Activated CD4-positive, alpha-beta memory T cell treated with anti-CD3 and anti-CD28 coated beads for 36 hours (primary cell): ENCODE measurements around the gene TUBB4A. TPM values are rescaled to one million over a fixed set of nuclear protein-coding genes. Genes with fewer than 3 reads are reported as not detected.

ENCODE experiments used
- CTCF ChIA-PET: fragments of 350-600 bp; sonication (Branson Sonifier 250); formaldehyde crosslinking; loops from one replicate; lab custom pipeline; 2021; ENCODE audit warnings: antibody characterized with exemption, inconsistent platforms; lab: Charles Lee
- POLR2A ChIA-PET: fragments of 350-600 bp; sonication (Branson Sonifier 250); formaldehyde crosslinking; loops from one replicate; lab custom pipeline; 2021; ENCODE audit warnings: antibody characterized with exemption; lab: Charles Lee
- DNase-seq: peaks from one replicate; pipeline ENCODE4 v3.0.0-alpha.2; 2020
- H3K27ac Mint-ChIP-seq: one replicate; pipeline ENCODE4 v1.8.0; 2021; ENCODE audit warnings: mixed read lengths
- H3K27me3 Mint-ChIP-seq: one replicate; pipeline ENCODE4 v1.8.0; 2021; ENCODE audit warnings: mixed read lengths
- H3K36me3 Mint-ChIP-seq: one replicate; pipeline ENCODE4 v1.8.0; 2021; ENCODE audit warnings: mixed read lengths
- H3K4me1 Mint-ChIP-seq: one replicate; pipeline ENCODE4 v1.8.0; 2021; ENCODE audit warnings: low read depth, mixed read lengths
- H3K4me3 Mint-ChIP-seq: one replicate; pipeline ENCODE4 v1.8.0; 2021; ENCODE audit warnings: mild to moderate bottlenecking, mixed read lengths
- H3K9me3 Mint-ChIP-seq: one replicate; pipeline ENCODE4 v1.8.0; 2021; ENCODE audit warnings: mixed read lengths
- intact Hi-C: fragments of 100-400 bp; cut with micrococcal nuclease; formaldehyde crosslinking; loops from one replicate; pipeline ENCODE4 v1.15.1; 2023
- total RNA-seq, 2 experiments: library from RNA; stranded (reverse); gene quantifications; one replicate each; pipeline ENCODE4 v1.2.3, GENCODE V29; 2021

TUBB4A gene
- total RNA-seq, 2 experiments from 2014 or later, result 8.3 to 11.2 TPM

GRCh38 chr19:6489278-6490061 lies 12.6 kb downstream of the TUBB4A start:
- ChIA-PET POLR2A (interaction anchor here (1.0 kb wide), 1 partner anchor 8 kb away, joined by 3 read pairs; no protein-coding TSS in a partner anchor), CTCF (no interaction called here)
- DNase-seq, result peak; percentile 49
- Mint-ChIP-seq H3K27me3 (no peaks in the 10 kb centered on the region), H3K36me3 (no peaks in the 10 kb centered on the region), H3K4me1 (peaks cover 16% of the 10 kb centered on the region), H3K9me3 (peaks cover 9% of the 10 kb centered on the region), H3K27ac (peak overlapping the region; percentile 90), H3K4me3 (peak overlapping the region; percentile 80)
- intact Hi-C loops, result no loop called here

- no peaks in the 10 kb centered on the region for H3K27me3 Mint-ChIP-seq
- H3K4me1 Mint-ChIP-seq, result peaks cover 32% of the 10 kb centered on the region
- H3K4me3 Mint-ChIP-seq, result no peak overlapping the region
- ChIA-PET CTCF (interaction anchor here (1.1 to 1.3 kb wide), 2 partner anchors 19 to 379 kb away, joined by 3 to 4 read pairs; no protein-coding TSS in a partner anchor), POLR2A (no interaction called here)
- no peak for DNase-seq
- peaks cover 1% of the 10 kb centered on the region for H3K36me3 Mint-ChIP-seq
- intact Hi-C loops, result no loop called here
- H3K9me3 Mint-ChIP-seq, result no peaks in the 10 kb centered on the region
- no peak overlapping the region for H3K27ac Mint-ChIP-seq
These were observed 17.3 kb downstream of the TUBB4A start for GRCh38 chr19:6484831-6485230.

GRCh38 chr19:6484230-6484629 lies 17.9 kb downstream of the TUBB4A start:
- no peak overlapping the region for H3K27ac Mint-ChIP-seq
- H3K36me3 Mint-ChIP-seq, result peaks cover 1% of the 10 kb centered on the region
- no peak overlapping the region for H3K4me3 Mint-ChIP-seq
- H3K9me3 Mint-ChIP-seq, result no peaks in the 10 kb centered on the region
- ChIA-PET CTCF (interaction anchor here (1.1 to 1.3 kb wide), 2 partner anchors 19 to 379 kb away, joined by 3 to 4 read pairs; no protein-coding TSS in a partner anchor), POLR2A (no interaction called here)
- DNase-seq, result no peak
- peaks cover 32% of the 10 kb centered on the region for H3K4me1 Mint-ChIP-seq
- intact Hi-C loops, result no loop called here
- H3K27me3 Mint-ChIP-seq, result no peaks in the 10 kb centered on the region

- Mint-ChIP-seq H3K27ac (peak overlapping the region; percentile 3), H3K4me3 (no peak overlapping the region), H3K36me3 (peaks cover 1% of the 10 kb centered on the region), H3K9me3 (no peaks in the 10 kb centered on the region), H3K4me1 (peaks cover 30% of the 10 kb centered on the region), H3K27me3 (no peaks in the 10 kb centered on the region)
- intact Hi-C loops, result no loop called here
- POLR2A ChIA-PET, result no interaction called here
- CTCF ChIA-PET, result no interaction called here
- no peak for DNase-seq
These were observed 18.9 kb downstream of the TUBB4A start for GRCh38 chr19:6483235-6483634.

- DNase-seq, result peak; percentile 38
- H3K36me3 Mint-ChIP-seq, result peaks cover 2% of the 10 kb centered on the region
- H3K27ac Mint-ChIP-seq, result peak overlapping the region; percentile 98
- no peaks in the 10 kb centered on the region for H3K27me3 Mint-ChIP-seq
- CTCF ChIA-PET, result interaction anchor here (1.0 to 1.8 kb wide), 4 partner anchors 18 to 70 kb away, joined by 3 to 7 read pairs (median 4); no protein-coding TSS in a partner anchor
- no peaks in the 10 kb centered on the region for H3K9me3 Mint-ChIP-seq
- peak overlapping the region; percentile 100 for H3K4me3 Mint-ChIP-seq
- peaks cover 30% of the 10 kb centered on the region for H3K4me1 Mint-ChIP-seq
- intact Hi-C loops, result no loop called here
- POLR2A ChIA-PET, result no interaction called here
These were observed 19.8 kb downstream of the TUBB4A start for GRCh38 chr19:6482343-6482686.

GRCh38 chr19:6481541-6482342 lies 20.4 kb downstream of the TUBB4A start, which contains the start of gene DENND1C:
DENND1C (minus strand) TSS chr19:6481787; CDS start chr19:6481695, 92 bp downstream.
- ChIA-PET POLR2A (interaction anchor here (0.5 to 1.4 kb wide), 9 partner anchors 8 to 382 kb away, joined by 3 to 6 read pairs (median 4); partner anchors contain the start of genes ALKBH7, GTF2F1, KHSRP and SLC25A23), CTCF (interaction anchor here (0.6 to 1.8 kb wide), 13 partner anchors 9 to 382 kb away, joined by 3 to 8 read pairs (median 4); partner anchors contain the start of gene ALKBH7)
- H3K27ac Mint-ChIP-seq, result peak within 1 kb of the TSS; percentile 98
- intact Hi-C loops, result loop anchor here (1.0 to 2.0 kb wide), 3 partner anchors 21 to 57 kb away; partner anchors contain the start of gene KHSRP
- H3K4me1 Mint-ChIP-seq, result peaks cover 30% of the 10 kb centered on the region
- no peaks in the 10 kb centered on the region for H3K9me3 Mint-ChIP-seq
- peak within 1 kb of the TSS; percentile 100 for H3K4me3 Mint-ChIP-seq
- peaks cover 4% of the 10 kb centered on the region for H3K36me3 Mint-ChIP-seq
- peak; percentile 85 for DNase-seq
- H3K27me3 Mint-ChIP-seq, result no peaks in the 10 kb centered on the region

- peaks cover 10% of the 10 kb centered on the region for H3K36me3 Mint-ChIP-seq
- CTCF ChIA-PET, result interaction anchor here (0.6 to 1.8 kb wide), 12 partner anchors 8 to 383 kb away, joined by 3 to 8 read pairs (median 4); partner anchors contain the start of gene ALKBH7
- peak; percentile 60 for DNase-seq
- H3K4me1 Mint-ChIP-seq, result peaks cover 30% of the 10 kb centered on the region
- intact Hi-C loops, result loop anchor here (1.0 to 2.0 kb wide), 3 partner anchors 21 to 56 kb away; partner anchors contain the start of gene KHSRP
- peak overlapping the region; percentile 100 for H3K4me3 Mint-ChIP-seq
- no peaks in the 10 kb centered on the region for H3K27me3 Mint-ChIP-seq
- H3K27ac Mint-ChIP-seq, result peak overlapping the region; percentile 98
- POLR2A ChIA-PET, result interaction anchor here (0.5 to 1.4 kb wide), 9 partner anchors 9 to 383 kb away, joined by 3 to 6 read pairs (median 4); partner anchors contain the start of genes ALKBH7, GTF2F1, KHSRP and SLC25A23
- H3K9me3 Mint-ChIP-seq, result no peaks in the 10 kb centered on the region
These were observed 21.2 kb downstream of the TUBB4A start for GRCh38 chr19:6480848-6481415.

- Mint-ChIP-seq H3K27me3 (no peaks in the 10 kb centered on the region), H3K27ac (peak overlapping the region; percentile 49), H3K4me3 (peak overlapping the region; percentile 100), H3K4me1 (peaks cover 30% of the 10 kb centered on the region), H3K36me3 (peaks cover 11% of the 10 kb centered on the region), H3K9me3 (no peaks in the 10 kb centered on the region)
- CTCF ChIA-PET, result no interaction called here
- POLR2A ChIA-PET, result no interaction called here
- intact Hi-C loops, result loop anchor here (2.0 kb wide), 2 partner anchors 25 to 55 kb away; partner anchors contain the start of gene KHSRP
- no peak for DNase-seq
These were observed 22.2 kb downstream of the TUBB4A start for GRCh38 chr19:6479836-6480398.

- ChIA-PET CTCF (interaction anchor here (0.5 kb wide), 1 partner anchor 16 kb away, joined by 5 read pairs; no protein-coding TSS in a partner anchor), POLR2A (no interaction called here)
- intact Hi-C loops, result no loop called here
These were observed 23.3 kb downstream of the TUBB4A start for GRCh38 chr19:6478815-6479214.

GRCh38 chr19:6476896-6477431 lies 25.1 kb downstream of the TUBB4A start:
- intact Hi-C loops, result no loop called here
- Mint-ChIP-seq H3K27me3 (no peaks in the 10 kb centered on the region), H3K4me1 (peaks cover 25% of the 10 kb centered on the region), H3K9me3 (no peaks in the 10 kb centered on the region), H3K36me3 (peaks cover 14% of the 10 kb centered on the region), H3K4me3 (no peak overlapping the region), H3K27ac (no peak overlapping the region)
- ChIA-PET POLR2A (interaction anchor here (1.4 kb wide), 1 partner anchor 52 kb away, joined by 3 read pairs; the partner anchor contains the start of gene KHSRP), CTCF (no interaction called here)
- DNase-seq, result no peak

More at GRCh38 chr19:6478815-6479214, 23.3 kb downstream of the TUBB4A start:
- Mint-ChIP-seq H3K9me3 (no peaks in the 10 kb centered on the region), H3K36me3 (peaks cover 14% of the 10 kb centered on the region), H3K4me3 (no peak overlapping the region), H3K4me1 (peaks cover 34% of the 10 kb centered on the region), H3K27ac (no peak overlapping the region), H3K27me3 (no peaks in the 10 kb centered on the region)
- DNase-seq, result no peak
